Progenitor cell of endocrine pancreas (in vitro differentiated cells): ENCODE results near the gene ANKS1A. TPM values are rescaled to one million over a fixed set of nuclear protein-coding genes. Genes with fewer than 3 reads are reported as not detected.

Experiments used
- DNase-seq: peaks from one replicate; pipeline ENCODE4 v3.0.0; 2021; ENCODE audit warnings: low spot score; ENCODE audit not compliant: unreplicated experiment
- H3K27ac Mint-ChIP-seq: 2 replicates; pipeline ENCODE4 v1.8.0; 2021; ENCODE audit warnings: mild to moderate bottlenecking, moderate library complexity, mixed read lengths
- H3K27me3 Mint-ChIP-seq: 2 replicates; pipeline ENCODE4 v1.8.0; 2021; ENCODE audit warnings: mixed read lengths
- H3K36me3 Mint-ChIP-seq: 2 replicates; pipeline ENCODE4 v1.8.0; 2022; ENCODE audit warnings: mixed read lengths; ENCODE audit not compliant: insufficient read depth
- H3K4me1 Mint-ChIP-seq: 2 replicates; pipeline ENCODE4 v1.8.0; 2021; ENCODE audit warnings: low read depth, mixed read lengths
- H3K4me3 Mint-ChIP-seq: 2 replicates; pipeline ENCODE4 v1.8.0; 2021; ENCODE audit warnings: low read depth, mild to moderate bottlenecking, moderate library complexity, mixed read lengths
- H3K9me3 Mint-ChIP-seq: 2 replicates; pipeline ENCODE4 v1.8.0; 2021; ENCODE audit warnings: low read depth, mixed read lengths
- CTCF ChIP-seq: fragments of 200-600 bp; sonication (generic); IDR thresholded peaks from one replicate; pipeline ENCODE4 v1.5.0; 2021; ENCODE audit warnings: antibody characterized with exemption, mild to moderate bottlenecking; ENCODE audit not compliant: unreplicated experiment
- total RNA-seq: library from RNA; stranded (reverse); gene quantifications from 2 replicates; pipeline ENCODE4 v1.2.1, GENCODE V29; 2021

Gene ANKS1A
- total RNA-seq, 1 donor from 2014 or later: 36.4 TPM

GRCh38 chr6:35080016-35080680, 191.1 kb downstream of the ANKS1A start:
- Mint-ChIP-seq H3K36me3 (peaks cover 9% of the 10 kb centered on the region), H3K4me3 (no peak overlapping the region), H3K9me3 (no peaks in the 10 kb centered on the region), H3K27me3 (no peaks in the 10 kb centered on the region), H3K27ac (peak overlapping the region; percentile 56), H3K4me1 (no peaks in the 10 kb centered on the region)
- no peak for DNase-seq
- TF ChIP-seq CTCF: no peak

- H3K36me3 Mint-ChIP-seq: peaks cover 9% of the 10 kb centered on the region
- no peaks in the 10 kb centered on the region for H3K27me3 Mint-ChIP-seq
- H3K27ac Mint-ChIP-seq: no peak overlapping the region
- no peaks in the 10 kb centered on the region for H3K9me3 Mint-ChIP-seq
- no peak overlapping the region for H3K4me3 Mint-ChIP-seq
- DNase-seq: no peak
- TF ChIP-seq CTCF: no peak
- no peaks in the 10 kb centered on the region for H3K4me1 Mint-ChIP-seq
Measured at GRCh38 chr6:35080821-35081425, 191.9 kb downstream of the ANKS1A start.

GRCh38 chr6:35081426-35081851, 192.4 kb downstream of the ANKS1A start:
- H3K4me3 Mint-ChIP-seq: no peak overlapping the region
- peak overlapping the region; percentile 46 for H3K27ac Mint-ChIP-seq
- H3K36me3 Mint-ChIP-seq: peaks cover 9% of the 10 kb centered on the region
- no peak for TF ChIP-seq CTCF
- no peaks in the 10 kb centered on the region for H3K4me1 Mint-ChIP-seq
- H3K27me3 Mint-ChIP-seq: no peaks in the 10 kb centered on the region
- H3K9me3 Mint-ChIP-seq: no peaks in the 10 kb centered on the region
- DNase-seq: no peak

- no peak for DNase-seq
- Mint-ChIP-seq H3K27me3 (no peaks in the 10 kb centered on the region), H3K36me3 (peaks cover 6% of the 10 kb centered on the region), H3K4me1 (no peaks in the 10 kb centered on the region), H3K9me3 (no peaks in the 10 kb centered on the region), H3K27ac (no peak overlapping the region), H3K4me3 (no peak overlapping the region)
- TF ChIP-seq CTCF: no peak
Measured at GRCh38 chr6:35082046-35082732, 193.1 kb downstream of the ANKS1A start.

GRCh38 chr6:35082733-35083403, 193.8 kb downstream of the ANKS1A start:
- no peak for DNase-seq
- Mint-ChIP-seq H3K9me3 (no peaks in the 10 kb centered on the region), H3K27ac (no peak overlapping the region), H3K36me3 (peaks cover 6% of the 10 kb centered on the region), H3K27me3 (no peaks in the 10 kb centered on the region), H3K4me1 (no peaks in the 10 kb centered on the region), H3K4me3 (no peak overlapping the region)
- TF ChIP-seq CTCF: no peak
